ENCODE measurements around the gene NSUN7. TPM values are rescaled to one million over a fixed set of nuclear protein-coding genes. Genes with fewer than 3 reads are reported as not detected.

Gene NSUN7
- total RNA-seq, 2 donors from 2014 or later, result 10.9 to 11.2 TPM

GRCh38 chr4:40856840-40857362, 107.1 kb downstream of the NSUN7 start:
- peak; percentile 74 for DNase-seq
- intact Hi-C loops (cut with DNase I), result no loop called here
- H3K36me3 ChIP-seq, result no peaks in the 10 kb centered on the region
- H3K9me3 ChIP-seq, result no peaks in the 10 kb centered on the region
- TF ChIP-seq, protein P1, sequence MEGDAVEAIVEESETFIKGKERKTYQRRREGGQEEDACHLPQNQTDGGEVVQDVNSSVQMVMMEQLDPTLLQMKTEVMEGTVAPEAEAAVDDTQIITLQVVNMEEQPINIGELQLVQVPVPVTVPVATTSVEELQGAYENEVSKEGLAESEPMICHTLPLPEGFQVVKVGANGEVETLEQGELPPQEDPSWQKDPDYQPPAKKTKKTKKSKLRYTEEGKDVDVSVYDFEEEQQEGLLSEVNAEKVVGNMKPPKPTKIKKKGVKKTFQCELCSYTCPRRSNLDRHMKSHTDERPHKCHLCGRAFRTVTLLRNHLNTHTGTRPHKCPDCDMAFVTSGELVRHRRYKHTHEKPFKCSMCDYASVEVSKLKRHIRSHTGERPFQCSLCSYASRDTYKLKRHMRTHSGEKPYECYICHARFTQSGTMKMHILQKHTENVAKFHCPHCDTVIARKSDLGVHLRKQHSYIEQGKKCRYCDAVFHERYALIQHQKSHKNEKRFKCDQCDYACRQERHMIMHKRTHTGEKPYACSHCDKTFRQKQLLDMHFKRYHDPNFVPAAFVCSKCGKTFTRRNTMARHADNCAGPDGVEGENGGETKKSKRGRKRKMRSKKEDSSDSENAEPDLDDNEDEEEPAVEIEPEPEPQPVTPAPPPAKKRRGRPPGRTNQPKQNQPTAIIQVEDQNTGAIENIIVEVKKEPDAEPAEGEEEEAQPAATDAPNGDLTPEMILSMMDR (IDR thresholded peaks at IDR 0.05), result no peak
- H3K9ac ChIP-seq (ENCODE audit: low read depth in 2 of 2, low read length in 2 of 2), result no peak overlapping the region
- H3K4me3 ChIP-seq, result peak overlapping the region; percentile 27
- no peaks in the 10 kb centered on the region for H3K27me3 ChIP-seq
- no peak overlapping the region for H3K27ac ChIP-seq
- H3K4me1 ChIP-seq, result peaks cover 3% of the 10 kb centered on the region

- Histone ChIP-seq H3K27me3 (no peaks in the 10 kb centered on the region), H3K27ac (no peak overlapping the region), H3K9ac (ENCODE audit: low read depth in 2 of 2, low read length in 2 of 2) (no peak overlapping the region), H3K4me1 (peaks cover 3% of the 10 kb centered on the region), H3K4me3 (no peak overlapping the region), H3K9me3 (no peaks in the 10 kb centered on the region), H3K36me3 (no peaks in the 10 kb centered on the region)
- TF ChIP-seq, protein P1 (IDR thresholded peaks at IDR 0.05), result no peak
- intact Hi-C loops (cut with DNase I), result no loop called here
- DNase-seq, result no peak
Measured at GRCh38 chr4:40857956-40858355, 108.2 kb downstream of the NSUN7 start.

GRCh38 chr4:40858962-40859361, 109.2 kb downstream of the NSUN7 start:
- intact Hi-C loops (cut with DNase I), result no loop called here
- Histone ChIP-seq H3K4me3 (no peak overlapping the region), H3K4me1 (peaks cover 3% of the 10 kb centered on the region), H3K9me3 (no peaks in the 10 kb centered on the region), H3K9ac (ENCODE audit: low read depth in 2 of 2, low read length in 2 of 2) (no peak overlapping the region), H3K27ac (no peak overlapping the region), H3K36me3 (no peaks in the 10 kb centered on the region), H3K27me3 (no peaks in the 10 kb centered on the region)
- DNase-seq, result no peak
- TF ChIP-seq, protein P1 (IDR thresholded peaks at IDR 0.05), result no peak

Other genes starting within 250 kb of the NSUN7 start
- 100 to 1,000 TPM; 279 to 281 TPM for gene RBM47, start 120.1 kb upstream of the NSUN7 start, total RNA-seq